Cerebellar cortex (tissue), 1 donor: Measurements from ENCODE around the gene USP26.
"Not testable (repeated sequence)": the region's sequence is repeated elsewhere in the genome, so short reads cannot be mapped to it uniquely, and the experiment has no call there.

Source experiments
- DNase-seq: peaks from one replicate; pipeline ENCODE4 v3.0.0-alpha.2; 2015; ENCODE audit warnings: low spot score

USP26 gene

GRCh38 chrX:133042260-133042659 is 54.6 kb downstream of the USP26 start:
- no peak for DNase-seq

DNA sequence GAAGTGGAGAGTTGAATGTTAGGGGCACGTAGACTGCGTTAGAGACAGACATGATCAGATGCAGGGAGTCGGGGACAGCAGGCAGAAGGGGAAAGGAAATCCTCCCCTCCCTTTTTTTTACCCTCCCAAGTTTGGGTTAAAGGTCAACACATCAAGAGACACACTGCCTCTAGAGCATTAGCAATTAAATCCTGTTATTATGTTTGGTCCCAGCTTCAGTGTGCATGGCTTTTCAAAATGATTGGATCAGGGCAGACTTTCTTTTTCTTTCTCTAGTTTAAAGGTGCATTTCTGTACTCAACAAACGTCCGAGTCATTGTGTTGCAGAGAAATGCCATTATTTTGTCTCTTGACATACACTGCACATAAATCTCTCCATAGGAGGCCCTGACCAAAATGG is 63.9 kb downstream of the USP26 start:
- peak; percentile 27 for DNase-seq

GRCh38 chrX:133018229-133018628 is 78.7 kb downstream of the USP26 start:
- no peak for DNase-seq

GRCh38 chrX:133007458-133007857 is 89.5 kb downstream of the USP26 start:
- DNase-seq: no peak

DNA sequence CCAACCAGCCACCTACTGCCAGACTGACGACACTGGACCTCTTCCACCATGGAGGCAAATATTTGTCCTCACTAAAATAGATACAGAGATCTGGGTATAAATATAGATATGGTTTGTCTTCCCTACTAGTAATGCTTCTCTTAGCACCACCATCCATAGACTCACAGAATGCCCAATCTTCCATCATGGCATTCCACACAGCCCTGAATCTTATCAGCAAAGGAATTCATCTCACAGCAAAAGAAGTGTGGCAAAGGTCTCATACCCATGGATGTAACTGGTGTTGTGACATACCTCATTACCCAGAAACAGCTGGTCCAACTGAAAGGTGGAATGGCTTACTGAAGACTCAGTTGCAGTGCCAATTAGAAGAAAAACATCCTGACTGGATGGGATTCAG is 91.3 kb downstream of the USP26 start:
- DNase-seq: no peak

DNA sequence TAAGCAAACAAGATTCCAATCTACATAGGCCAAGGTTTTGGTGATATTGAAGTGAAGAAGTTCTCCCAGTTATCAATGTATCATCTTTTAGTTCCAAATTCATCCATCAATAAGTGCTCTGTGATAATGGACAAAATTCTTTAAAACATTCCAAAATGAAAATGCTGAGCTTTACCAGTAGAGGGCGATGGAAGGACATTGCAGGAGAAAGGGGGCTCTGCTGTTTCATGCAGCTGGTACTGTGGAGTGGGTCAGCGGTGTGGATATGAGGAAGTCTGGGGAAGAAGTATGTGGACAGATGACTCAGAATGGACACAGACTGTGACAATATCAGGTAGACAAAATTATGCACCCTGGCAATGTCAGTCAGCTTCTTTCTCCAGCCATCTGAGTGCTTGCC is 91.9 kb downstream of the USP26 start:
- DNase-seq: peak; percentile 30

DNA sequence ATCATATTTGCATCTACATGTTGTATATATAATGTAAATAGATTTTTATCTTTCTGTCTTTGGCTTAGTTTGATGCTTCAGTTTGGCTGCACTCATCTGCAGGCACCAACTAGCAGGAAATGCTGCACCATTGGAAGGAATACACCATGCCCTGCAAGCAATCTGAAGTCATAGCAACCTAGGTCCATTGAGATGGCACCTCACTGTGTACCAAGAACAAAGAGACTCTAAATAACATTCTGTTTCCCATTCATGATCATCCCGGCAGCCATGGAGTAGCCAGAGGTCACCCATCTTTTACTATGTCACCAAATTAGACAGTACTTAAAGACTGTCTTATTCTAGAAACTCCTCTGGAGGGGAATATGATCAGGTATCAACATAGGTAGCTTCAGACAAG is 97.7 kb downstream of the USP26 start:
- DNase-seq: no peak

DNA sequence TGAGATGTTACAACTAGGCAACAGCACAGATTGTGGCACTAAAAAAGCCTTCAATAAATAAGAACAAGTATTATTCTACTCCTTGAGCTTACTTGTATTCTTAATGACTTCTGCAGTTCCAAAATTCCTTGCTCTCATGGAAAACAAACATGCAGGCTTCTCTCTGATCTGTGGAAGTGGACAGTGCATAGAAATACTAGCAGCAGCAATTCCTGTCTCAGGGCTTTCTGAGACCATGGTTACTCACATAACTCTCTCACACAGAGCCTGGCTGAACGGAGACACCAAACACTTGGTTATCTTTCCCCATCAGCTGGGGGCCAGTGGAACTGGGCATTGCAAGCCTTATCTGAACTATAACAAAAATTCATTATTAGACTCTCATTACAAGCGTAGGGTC is 106.1 kb downstream of the USP26 start:
- no peak for DNase-seq

GRCh38 chrX:132986556-132986955 is 110.4 kb downstream of the USP26 start:
- DNase-seq: no peak

GRCh38 chrX:132984058-132984650 is 112.8 kb downstream of the USP26 start:
- DNase-seq: no peak

- DNase-seq: no peak
These were observed 113.4 kb downstream of the USP26 start for GRCh38 chrX:132983496-132983895.

DNA sequence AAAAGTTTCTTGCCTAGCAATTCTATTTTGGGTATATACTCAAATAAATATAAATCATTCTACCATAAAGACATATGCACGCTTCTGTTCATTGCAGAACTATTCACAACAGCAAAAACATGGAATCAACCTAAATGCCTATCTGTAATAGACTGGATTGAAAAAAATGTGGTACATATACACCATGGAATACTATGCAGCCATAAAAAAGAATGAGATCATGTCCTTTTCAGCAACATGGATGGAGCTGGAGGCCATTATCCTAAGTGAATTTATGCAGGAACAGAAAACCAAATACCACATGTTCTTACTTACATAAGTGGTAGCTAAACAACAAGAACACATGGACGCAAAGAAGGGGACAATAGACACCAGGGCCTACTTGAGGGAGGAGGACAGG is 116.9 kb downstream of the USP26 start:
- not testable (repeated sequence) for DNase-seq
